IMR-90 (cell line): ENCODE results near the gene DNAH8. TPM values are rescaled to one million over a fixed set of nuclear protein-coding genes. Genes with fewer than 3 reads are reported as not detected.

Experiments
- ATAC-seq: fragments of 200-7000 bp; cut with Tn5 transposase; 2 replicates; pipeline ENCODE4 v1.9.1; 2020; ENCODE audit warnings: low read depth, mild to moderate bottlenecking, moderate library complexity
- BruUV-seq: library from RNA; stranded (reverse); fragments of 400-500 nt; replicated peaks from 2 replicates; lab custom pipeline; 2021; lab: Mats Ljungman, UMichigan
- CTCF ChIA-PET: fragments of 300-600 bp; formaldehyde crosslinking; extraction: SDS; loops from one replicate; lab custom pipeline; 2021; ENCODE audit warnings: antibody characterized with exemption; lab: Yijun Ruan, JAX
- POLR2A ChIA-PET: fragments of 300-600 bp; sonication (Branson Sonifier 250); formaldehyde crosslinking; loops from one replicate; lab custom pipeline; 2022; ENCODE audit warnings: antibody characterized with exemption; ENCODE audit not compliant: unreplicated experiment; lab: Charles Lee
- DNase-seq: peaks from one replicate; pipeline ENCODE4 v3.0.0; 2013
- H2AFZ ChIP-seq: replicated peaks from 2 replicates; pipeline ENCODE3; 2013; ENCODE audit warnings: low read length, mild to moderate bottlenecking; ENCODE audit not compliant: poor library complexity
- H2AK5ac ChIP-seq: 2 replicates; pipeline ENCODE4 v1.6.1; 2013; ENCODE audit warnings: low read depth, low read length, inconsistent platforms
- H2AK9ac ChIP-seq: replicated peaks from 2 replicates; pipeline ENCODE3; 2013; ENCODE audit warnings: mild to moderate bottlenecking, low read depth, low read length, moderate library complexity; ENCODE audit not compliant: poor library complexity
- H2BK120ac ChIP-seq: 2 replicates; pipeline ENCODE4 v1.6.1; 2013; ENCODE audit warnings: low read depth, low read length, inconsistent platforms
- H2BK15ac ChIP-seq: 3 replicates; pipeline ENCODE4 v1.6.1; 2013; ENCODE audit warnings: low read depth, low read length, inconsistent platforms
- H2BK20ac ChIP-seq: 2 replicates; pipeline ENCODE4 v1.6.1; 2013; ENCODE audit warnings: low read depth, mild to moderate bottlenecking, inconsistent platforms, low read length, moderate library complexity
- H2BK5ac ChIP-seq: 2 replicates; pipeline ENCODE4 v1.6.1; 2013; ENCODE audit warnings: mild to moderate bottlenecking, low read depth, low read length, inconsistent platforms; ENCODE audit not compliant: poor library complexity, severe bottlenecking
- H3K14ac ChIP-seq: replicated peaks from 2 replicates; pipeline ENCODE4 v1.6.1; 2013; ENCODE audit warnings: low read depth, low read length, inconsistent platforms
- H3K18ac ChIP-seq: 2 replicates; pipeline ENCODE4 v1.6.1; 2013; ENCODE audit warnings: low read depth, low read length, control low read depth
- H3K23ac ChIP-seq: 2 replicates; pipeline ENCODE4 v1.6.1; 2013; ENCODE audit warnings: low read depth, low read length, inconsistent platforms
- H3K27ac ChIP-seq: 2 replicates; pipeline ENCODE4 v1.5.1; 2013; ENCODE audit warnings: mild to moderate bottlenecking, control low read depth, low read length; ENCODE audit not compliant: insufficient read depth
- H3K27me3 ChIP-seq: 2 replicates; pipeline ENCODE4 v1.6.1; 2013; ENCODE audit warnings: low read length; ENCODE audit not compliant: control insufficient read depth, insufficient read depth
- H3K36me3 ChIP-seq: 2 replicates; pipeline ENCODE4 v1.6.1; 2013; ENCODE audit warnings: low read length, mixed read lengths; ENCODE audit not compliant: control insufficient read depth, insufficient read depth
- H3K4ac ChIP-seq: 2 replicates; pipeline ENCODE4 v1.6.1; 2013; ENCODE audit warnings: low read depth, low read length, inconsistent platforms
- H3K4me1 ChIP-seq: 2 replicates; pipeline ENCODE4 v1.6.1; 2013; ENCODE audit warnings: low read length, mixed read lengths; ENCODE audit not compliant: control insufficient read depth, insufficient read depth
- H3K4me2 ChIP-seq: 2 replicates; pipeline ENCODE4 v1.6.1; 2013; ENCODE audit warnings: low read depth, mild to moderate bottlenecking, control low read depth, low read length, moderate library complexity
- H3K4me3 ChIP-seq: 2 replicates; pipeline ENCODE4 v1.5.1; 2013; ENCODE audit warnings: low read depth, mild to moderate bottlenecking, control low read depth, low read length, moderate library complexity; ENCODE audit not compliant: insufficient read depth
- H3K56ac ChIP-seq: 2 replicates; pipeline ENCODE4 v1.6.1; 2013; ENCODE audit warnings: low read length, inconsistent platforms; ENCODE audit not compliant: insufficient read depth; ENCODE audit errors: extremely low read depth
- H3K79me1 ChIP-seq, 2 experiments: 2 replicates each; pipeline ENCODE4 v1.6.1; 2013; ENCODE audit warnings: low read length in 2 of 2, inconsistent platforms in 1 of 2, low read depth in 1 of 2
- H3K9ac ChIP-seq: 2 replicates; pipeline ENCODE4 v1.6.1; 2013; ENCODE audit warnings: low read depth, low read length, control low read depth
- H3K9me1 ChIP-seq: 2 replicates; pipeline ENCODE4 v1.6.1; 2013; ENCODE audit warnings: low read length, inconsistent platforms; ENCODE audit not compliant: insufficient read depth
- H3K9me3 ChIP-seq: 2 replicates; pipeline ENCODE4 v1.6.1; 2013; ENCODE audit warnings: low read length; ENCODE audit not compliant: control insufficient read depth, insufficient read depth
- H4K20me1 ChIP-seq: 2 replicates; pipeline ENCODE4 v1.6.1; 2013; ENCODE audit warnings: low read length, inconsistent platforms; ENCODE audit not compliant: insufficient read depth
- H4K5ac ChIP-seq: 2 replicates; pipeline ENCODE4 v1.6.1; 2013; ENCODE audit warnings: mild to moderate bottlenecking, low read depth, low read length, control low read depth
- H4K8ac ChIP-seq, 2 experiments: 2 replicates each; pipeline ENCODE4 v1.6.1; 2013; ENCODE audit warnings: low read depth in 2 of 2, low read length in 2 of 2, control low read depth in 1 of 2, inconsistent platforms in 1 of 2
- H4K91ac ChIP-seq: 2 replicates; pipeline ENCODE4 v1.6.1; 2013; ENCODE audit warnings: low read depth, low read length, inconsistent platforms; ENCODE audit not compliant: insufficient read depth
- BHLHE40 ChIP-seq: fragments of 150-350 bp; IDR thresholded peaks from 2 replicates; pipeline ENCODE4 v1.6.1; 2016; ENCODE audit warnings: mild to moderate bottlenecking, low read depth, low read length
- CEBPB ChIP-seq: IDR thresholded peaks from 2 replicates; pipeline ENCODE4 v1.6.1; 2012; ENCODE audit warnings: low read depth, low read length, improper control_type of control experiment
- CHD1 ChIP-seq: IDR thresholded peaks from 2 replicates; pipeline ENCODE4 v1.6.1; 2012; ENCODE audit warnings: low read depth, low read length, improper control_type of control experiment
- ELK1 ChIP-seq: fragments of 150-350 bp; IDR thresholded peaks from 2 replicates; pipeline ENCODE4 v1.6.1; 2016; ENCODE audit warnings: low read depth, mild to moderate bottlenecking, low read length, moderate library complexity, borderline replicate concordance
- FOS ChIP-seq: fragments of 150-350 bp; IDR thresholded peaks from 2 replicates; pipeline ENCODE4 v1.6.1; 2016; ENCODE audit warnings: low read depth, low read length
- MAFK ChIP-seq: IDR thresholded peaks from 2 replicates; pipeline ENCODE4 v1.6.1; 2012; ENCODE audit warnings: low read depth, low read length, improper control_type of control experiment
- MAZ ChIP-seq: IDR thresholded peaks from 2 replicates; pipeline ENCODE4 v1.6.1; 2012; ENCODE audit warnings: low read depth, mild to moderate bottlenecking, low read length, improper control_type of control experiment, moderate library complexity, borderline replicate concordance
- MXI1 ChIP-seq: IDR thresholded peaks from 2 replicates; pipeline ENCODE4 v1.6.1; 2012; ENCODE audit warnings: low read depth, mild to moderate bottlenecking, low read length, moderate library complexity, borderline replicate concordance
- NFE2L2 ChIP-seq: fragments of 150-350 bp; IDR thresholded peaks from 2 replicates; pipeline ENCODE4 v1.6.1; 2016; ENCODE audit warnings: low read depth, mild to moderate bottlenecking, low read length
- POLR2A ChIP-seq: IDR thresholded peaks from 2 replicates; pipeline ENCODE4 v1.6.1; 2012; ENCODE audit warnings: mild to moderate bottlenecking, low read depth, low read length
- RAD21 ChIP-seq: IDR thresholded peaks from 2 replicates; pipeline ENCODE4 v1.6.1; 2012; ENCODE audit warnings: low read length, improper control_type of control experiment
- RCOR1 ChIP-seq: IDR thresholded peaks from 2 replicates; pipeline ENCODE4 v1.6.1; 2012; ENCODE audit warnings: mild to moderate bottlenecking, low read length, improper control_type of control experiment; ENCODE audit not compliant: insufficient replicate concordance
- RFX5 ChIP-seq: IDR thresholded peaks from 2 replicates; pipeline ENCODE4 v1.8.0; 2012; ENCODE audit warnings: low read depth, mild to moderate bottlenecking, low read length, moderate library complexity
- SMC3 ChIP-seq: fragments of 150-350 bp; IDR thresholded peaks from 2 replicates; pipeline ENCODE4 v1.6.1; 2016; ENCODE audit warnings: low read depth, mild to moderate bottlenecking, antibody characterized with exemption, low read length, moderate library complexity
- USF2 ChIP-seq: fragments of 150-350 bp; IDR thresholded peaks from 2 replicates; pipeline ENCODE4 v1.6.1; 2017; ENCODE audit warnings: mild to moderate bottlenecking, antibody characterized with exemption, low read length, low read depth
- WGBS, 2 experiments: methylation state at CpG; one replicate each; pipeline versions ENCODE4 v1.1.5 to v1.1.7; 2013; ENCODE audit warnings: missing lambda C conversion rate in 2 of 2; ENCODE audit not compliant: insufficient read length in 1 of 2; ENCODE audit errors: extremely low coverage in 2 of 2; 5-methylcytosine and 5-hydroxymethylcytosine counted together
- dilution Hi-C: fragments of 300-500 bp; cut with HindIII; formaldehyde crosslinking; loops from one replicate; pipeline ENCODE4 v1.14.3; 2018; ENCODE audit warnings: low sequenced_read_pairs; ENCODE audit not compliant: unreplicated experiment
- in situ Hi-C: fragments of 300-500 bp; cut with MboI; formaldehyde crosslinking; loops from 3 replicates; pipeline ENCODE4 v1.14.3; 2019; ENCODE audit warnings: low sequenced_read_pairs, inconsistent platforms, mixed read lengths
- intact Hi-C: fragments of 100-400 bp; cut with micrococcal nuclease; formaldehyde crosslinking; loops from 2 replicates; pipeline ENCODE4 v1.10.0; 2022
- polyA plus RNA-seq, 3 experiments: library from polyadenylated mRNA; depleted of rRNA; stranded (reverse); fragments of >200 nt; gene quantifications; 2 replicates each; pipeline ENCODE4 v1.2.3, GENCODE V29; 2012; ENCODE audit warnings: low replicate concordance in 1 of 3
- total RNA-seq: library from RNA; depleted of rRNA; stranded (reverse); fragments of >200 nt; gene quantifications from 2 replicates; pipeline ENCODE4 v1.2.3, GENCODE V29; 2012
- TF ChIP-seq, protein P1 (sequence below): conservative IDR thresholded peaks from 2 replicates; pipeline ENCODE4 v1.5.1; 2012; ENCODE audit warnings: mild to moderate bottlenecking, low read depth, low read length, improper control_type of control experiment

Gene DNAH8
- total and polyA plus RNA-seq, 2 of the 4 experiments (the other 2 are of a cell fraction), result not detected

DNA sequence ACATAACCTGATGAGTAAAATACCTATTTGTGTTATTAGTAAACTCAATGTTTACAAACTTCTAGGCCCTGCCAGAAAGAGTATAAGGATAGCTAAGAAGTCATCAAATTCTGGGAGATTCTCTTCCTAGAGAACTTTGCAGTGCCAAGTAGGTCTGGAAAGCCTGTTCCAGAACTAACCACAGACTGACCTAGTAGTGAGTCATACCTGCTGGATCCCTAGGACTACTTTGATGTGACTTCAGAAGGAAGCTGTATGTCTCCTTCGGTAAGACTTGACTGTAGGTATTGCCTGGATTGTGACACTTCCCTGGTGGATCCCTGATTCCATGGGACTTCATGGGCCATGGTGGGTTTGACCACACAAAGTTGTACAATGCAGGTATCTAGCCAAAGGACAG is 131.7 kb downstream of the DNAH8 start:
- DNase-seq (peak; percentile 10), ATAC-seq (no peak)
- H3K9ac ChIP-seq, result no peak overlapping the region
- in situ Hi-C loops, result no loop called here
- no peaks in the 10 kb centered on the region for H3K79me1 ChIP-seq
- no peak overlapping the region for H2AK9ac ChIP-seq
- TF ChIP-seq MAZ, result no peak
- no peak for TF ChIP-seq NFE2L2
- TF ChIP-seq FOS, result no peak
- TF ChIP-seq RCOR1, result no peak
- no peak for TF ChIP-seq RFX5
- no peak for TF ChIP-seq USF2
- TF ChIP-seq MAFK, result no peak
- no peak for TF ChIP-seq CEBPB
- no peak for TF ChIP-seq POLR2A
- no peak for TF ChIP-seq CHD1
- no peak for TF ChIP-seq ELK1
- no peak for TF ChIP-seq BHLHE40
- no peak for TF ChIP-seq SMC3
- TF ChIP-seq MXI1, result no peak
- TF ChIP-seq RAD21, result no peak
- TF ChIP-seq, protein P1, sequence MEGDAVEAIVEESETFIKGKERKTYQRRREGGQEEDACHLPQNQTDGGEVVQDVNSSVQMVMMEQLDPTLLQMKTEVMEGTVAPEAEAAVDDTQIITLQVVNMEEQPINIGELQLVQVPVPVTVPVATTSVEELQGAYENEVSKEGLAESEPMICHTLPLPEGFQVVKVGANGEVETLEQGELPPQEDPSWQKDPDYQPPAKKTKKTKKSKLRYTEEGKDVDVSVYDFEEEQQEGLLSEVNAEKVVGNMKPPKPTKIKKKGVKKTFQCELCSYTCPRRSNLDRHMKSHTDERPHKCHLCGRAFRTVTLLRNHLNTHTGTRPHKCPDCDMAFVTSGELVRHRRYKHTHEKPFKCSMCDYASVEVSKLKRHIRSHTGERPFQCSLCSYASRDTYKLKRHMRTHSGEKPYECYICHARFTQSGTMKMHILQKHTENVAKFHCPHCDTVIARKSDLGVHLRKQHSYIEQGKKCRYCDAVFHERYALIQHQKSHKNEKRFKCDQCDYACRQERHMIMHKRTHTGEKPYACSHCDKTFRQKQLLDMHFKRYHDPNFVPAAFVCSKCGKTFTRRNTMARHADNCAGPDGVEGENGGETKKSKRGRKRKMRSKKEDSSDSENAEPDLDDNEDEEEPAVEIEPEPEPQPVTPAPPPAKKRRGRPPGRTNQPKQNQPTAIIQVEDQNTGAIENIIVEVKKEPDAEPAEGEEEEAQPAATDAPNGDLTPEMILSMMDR, result no peak
- H3K14ac ChIP-seq, result no peak overlapping the region
- no peaks in the 10 kb centered on the region for H3K36me3 ChIP-seq
- no peak overlapping the region for H4K91ac ChIP-seq
- no peak overlapping the region for H3K27ac ChIP-seq
- intact Hi-C loops, result no loop called here
- POLR2A ChIA-PET, result no interaction called here
- H3K4me2 ChIP-seq, result no peak overlapping the region
- H4K8ac ChIP-seq, result no peak overlapping the region
- no peak overlapping the region for H2AFZ ChIP-seq
- H2BK5ac ChIP-seq, result no peak overlapping the region
- no peak overlapping the region for H2AK5ac ChIP-seq
- no peaks in the 10 kb centered on the region for H3K9me1 ChIP-seq
- dilution Hi-C loops, result no loop called here
- H2BK15ac ChIP-seq, result no peak overlapping the region
- H3K27me3 ChIP-seq, result peaks cover 1% of the 10 kb centered on the region
- H2BK120ac ChIP-seq, result no peak overlapping the region
- no peak overlapping the region for H3K4ac ChIP-seq
- no peaks in the 10 kb centered on the region for H4K20me1 ChIP-seq
- H2BK20ac ChIP-seq, result no peak overlapping the region
- H3K9me3 ChIP-seq, result no peaks in the 10 kb centered on the region
- no peak overlapping the region for H4K5ac ChIP-seq
- H3K4me1 ChIP-seq, result no peaks in the 10 kb centered on the region
- no TSS peak for BruUV-seq
- CTCF ChIA-PET, result no interaction called here
- H3K23ac ChIP-seq, result no peak overlapping the region
- H3K56ac ChIP-seq, result no peak overlapping the region
- H3K18ac ChIP-seq, result no peak overlapping the region
- no CpG with 5 or more reads among the region's 1 CpG for WGBS, 2 experiments
- no peak overlapping the region for H3K4me3 ChIP-seq
